Trophoblast cell (in vitro differentiated cells and primary cell): ENCODE data around the gene RTN4.

ENCODE experiments used
- DNase-seq, 2 donors: peaks; one replicate each; pipeline ENCODE4 v3.0.0-alpha.2; 2016
- H2AFZ ChIP-seq: 2 replicates; pipeline ENCODE4 v1.6.1; 2013; ENCODE audit warnings: low read length, moderate library complexity, mild to moderate bottlenecking; ENCODE audit not compliant: insufficient read depth, poor library complexity
- H2AK5ac ChIP-seq: 2 replicates; pipeline ENCODE4 v1.6.1; 2013; ENCODE audit warnings: mild to moderate bottlenecking, low read length
- H2BK120ac ChIP-seq: 2 replicates; pipeline ENCODE4 v1.6.1; 2013; ENCODE audit warnings: low read length, mild to moderate bottlenecking, moderate library complexity; ENCODE audit not compliant: insufficient read depth, poor library complexity
- H2BK12ac ChIP-seq: 2 replicates; pipeline ENCODE4 v1.6.1; 2013; ENCODE audit warnings: mild to moderate bottlenecking, low read length, moderate library complexity
- H2BK5ac ChIP-seq: 2 replicates; pipeline ENCODE4 v1.6.1; 2013; ENCODE audit warnings: low read length, low read depth, moderate library complexity, mild to moderate bottlenecking; ENCODE audit not compliant: poor library complexity
- H3K14ac ChIP-seq: 2 replicates; pipeline ENCODE4 v1.6.1; 2013; ENCODE audit warnings: mild to moderate bottlenecking, low read length
- H3K18ac ChIP-seq: 2 replicates; pipeline ENCODE4 v1.6.1; 2013; ENCODE audit warnings: mild to moderate bottlenecking, low read length
- H3K23ac ChIP-seq: 2 replicates; pipeline ENCODE4 v1.6.1; 2013; ENCODE audit warnings: low read length
- H3K27ac ChIP-seq: 2 replicates; pipeline ENCODE4 v1.5.1; 2013; ENCODE audit warnings: low read depth, mild to moderate bottlenecking, inconsistent platforms, low read length, moderate library complexity
- H3K27me3 ChIP-seq: 2 replicates; pipeline ENCODE4 v1.6.1; 2013; ENCODE audit warnings: inconsistent platforms, mild to moderate bottlenecking, low read length, moderate library complexity; ENCODE audit not compliant: insufficient read depth
- H3K36me3 ChIP-seq, 2 experiments: 1 replicate in 1 of 2; 2 replicates in 1 of 2; pipeline ENCODE4 v1.6.1; 2013; ENCODE audit warnings: low read length in 2 of 2, mild to moderate bottlenecking in 2 of 2, moderate library complexity in 1 of 2; ENCODE audit not compliant: insufficient read depth in 2 of 2, control insufficient read depth in 1 of 2
- H3K4ac ChIP-seq: 2 replicates; pipeline ENCODE4 v1.6.1; 2013; ENCODE audit warnings: low read depth, mild to moderate bottlenecking, low read length, moderate library complexity
- H3K4me1 ChIP-seq, 2 experiments: 1 replicate in 1 of 2; 2 replicates in 1 of 2; pipeline ENCODE4 v1.6.1; 2013; ENCODE audit warnings: low read length in 2 of 2, mild to moderate bottlenecking in 2 of 2, moderate library complexity in 1 of 2; ENCODE audit not compliant: insufficient read depth in 2 of 2, control insufficient read depth in 1 of 2
- H3K4me2 ChIP-seq: 2 replicates; pipeline ENCODE4 v1.6.1; 2013; ENCODE audit warnings: inconsistent platforms, mild to moderate bottlenecking, low read length, moderate library complexity
- H3K4me3 ChIP-seq: 2 replicates; pipeline ENCODE4 v1.5.1; 2013; ENCODE audit warnings: mild to moderate bottlenecking, low read depth, low read length, inconsistent platforms
- H3K79me1 ChIP-seq: one replicate; pipeline ENCODE4 v1.6.1; 2013; ENCODE audit warnings: low read length
- H3K79me2 ChIP-seq: 2 replicates; pipeline ENCODE4 v1.6.1; 2013; ENCODE audit warnings: low read length, mild to moderate bottlenecking; ENCODE audit not compliant: control insufficient read depth, insufficient read depth, poor library complexity
- H3K9ac ChIP-seq: 2 replicates; pipeline ENCODE4 v1.6.1; 2013; ENCODE audit warnings: mild to moderate bottlenecking, low read length
- H3K9me3 ChIP-seq: 2 replicates; pipeline ENCODE4 v1.6.1; 2013; ENCODE audit warnings: low read depth, mild to moderate bottlenecking, control low read depth, inconsistent platforms, low read length; ENCODE audit not compliant: insufficient read depth
- H4K12ac ChIP-seq: 2 replicates; pipeline ENCODE4 v1.6.1; 2013; ENCODE audit warnings: low read depth, mild to moderate bottlenecking, low read length, moderate library complexity
- H4K8ac ChIP-seq: 2 replicates; pipeline ENCODE4 v1.6.1; 2013; ENCODE audit warnings: low read depth, mild to moderate bottlenecking, low read length, moderate library complexity
- H4K91ac ChIP-seq: one replicate; pipeline ENCODE4 v1.6.1; 2013; ENCODE audit warnings: low read depth, mild to moderate bottlenecking, low read length, moderate library complexity
- WGBS: extraction: QIAGEN DNeasy Blood & Tissue Kit; methylation state at CpG from one replicate; pipeline ENCODE4 v1.1.7; 2013; ENCODE audit warnings: missing lambda C conversion rate; ENCODE audit not compliant: insufficient read length, insufficient coverage; ENCODE audit errors: extremely low coverage; 5-methylcytosine and 5-hydroxymethylcytosine counted together

RTN4 gene

DNA sequence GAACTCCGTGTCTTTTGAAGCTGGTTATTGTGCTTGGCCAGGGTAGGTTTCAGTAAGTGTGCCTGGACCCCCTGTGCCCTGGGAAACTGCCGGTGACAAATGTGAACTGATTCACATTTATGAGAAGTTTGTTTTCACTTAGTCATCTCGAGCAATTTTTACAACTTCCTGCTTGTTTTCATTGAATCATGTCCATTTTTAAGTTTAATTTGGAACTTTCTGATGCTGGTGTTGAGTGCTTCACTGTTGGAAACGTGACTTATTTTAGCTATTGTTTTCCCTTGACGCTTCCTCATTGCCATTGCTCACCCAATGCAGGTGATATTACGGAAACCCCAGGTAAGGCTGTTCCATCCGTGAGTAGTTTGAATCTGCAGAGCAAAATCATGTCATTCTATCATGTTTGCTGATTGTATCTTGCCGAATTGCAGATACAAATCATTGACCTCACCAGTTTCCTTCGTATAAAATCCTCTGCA, 97.2 kb downstream of the RTN4 start:
- H3K27ac ChIP-seq = no peak overlapping the region
- no peaks in the 10 kb centered on the region for H3K4me1 ChIP-seq
- no peak overlapping the region for H4K91ac ChIP-seq
- no peaks in the 10 kb centered on the region for H3K79me2 ChIP-seq
- no peak overlapping the region for H2BK12ac ChIP-seq
- no peak overlapping the region for H3K18ac ChIP-seq
- H2AFZ ChIP-seq = no peak overlapping the region
- H3K9me3 ChIP-seq = no peaks in the 10 kb centered on the region
- no peak overlapping the region for H3K4ac ChIP-seq
- H4K12ac ChIP-seq = no peak overlapping the region
- no peak overlapping the region for H3K4me3 ChIP-seq
- no peak overlapping the region for H4K8ac ChIP-seq
- no peak overlapping the region for H2BK5ac ChIP-seq
- no CpG with 5 or more reads among the region's 9 CpGs for WGBS
- H3K23ac ChIP-seq = no peak overlapping the region
- no peak overlapping the region for H2BK120ac ChIP-seq
- DNase-seq = no peak
- H3K27me3 ChIP-seq = no peaks in the 10 kb centered on the region
- no peak overlapping the region for H3K4me2 ChIP-seq
- no peaks in the 10 kb centered on the region for H3K36me3 ChIP-seq
- no peak overlapping the region for H3K9ac ChIP-seq
- H3K79me1 ChIP-seq = no peaks in the 10 kb centered on the region
- H2AK5ac ChIP-seq = no peak overlapping the region
- no peak overlapping the region for H3K14ac ChIP-seq

DNA sequence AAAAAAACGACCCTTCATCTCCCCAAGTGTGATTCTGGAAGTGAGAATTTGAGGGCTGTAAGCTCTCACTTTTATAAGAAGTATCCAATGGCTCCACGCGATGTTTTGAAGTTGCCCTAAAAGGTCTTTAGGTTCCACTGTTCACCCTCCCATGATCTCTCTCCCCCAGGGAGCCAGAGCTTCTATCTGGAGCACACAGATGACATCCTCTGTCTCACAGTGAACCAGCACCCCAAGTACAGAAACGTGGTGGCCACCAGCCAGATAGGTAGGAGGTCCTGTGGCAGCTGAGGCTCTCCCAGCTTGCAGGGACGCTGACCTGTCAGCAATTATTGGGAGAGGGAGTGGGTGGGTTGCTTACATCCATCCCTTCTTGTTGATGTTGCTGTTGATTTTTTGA, 97.8 kb downstream of the RTN4 start:
- Histone ChIP-seq H2AK5ac (no peak overlapping the region), H3K4me2 (no peak overlapping the region), H3K14ac (no peak overlapping the region), H3K27ac (no peak overlapping the region), H4K91ac (no peak overlapping the region), H2AFZ (no peak overlapping the region), H3K4me1 (no peaks in the 10 kb centered on the region), H4K12ac (no peak overlapping the region), H3K18ac (no peak overlapping the region), H3K36me3 (no peaks in the 10 kb centered on the region), H2BK12ac (no peak overlapping the region), H3K9me3 (no peaks in the 10 kb centered on the region), H2BK120ac (no peak overlapping the region), H3K4ac (no peak overlapping the region), H2BK5ac (no peak overlapping the region), H3K79me1 (no peaks in the 10 kb centered on the region), H3K23ac (no peak overlapping the region), H3K79me2 (no peaks in the 10 kb centered on the region), H3K4me3 (no peak overlapping the region), H4K8ac (no peak overlapping the region), H3K9ac (no peak overlapping the region), H3K27me3 (no peaks in the 10 kb centered on the region)
- no peak for DNase-seq
- no CpG with 5 or more reads among the region's 5 CpGs for whole genome bisulfite sequencing

DNA sequence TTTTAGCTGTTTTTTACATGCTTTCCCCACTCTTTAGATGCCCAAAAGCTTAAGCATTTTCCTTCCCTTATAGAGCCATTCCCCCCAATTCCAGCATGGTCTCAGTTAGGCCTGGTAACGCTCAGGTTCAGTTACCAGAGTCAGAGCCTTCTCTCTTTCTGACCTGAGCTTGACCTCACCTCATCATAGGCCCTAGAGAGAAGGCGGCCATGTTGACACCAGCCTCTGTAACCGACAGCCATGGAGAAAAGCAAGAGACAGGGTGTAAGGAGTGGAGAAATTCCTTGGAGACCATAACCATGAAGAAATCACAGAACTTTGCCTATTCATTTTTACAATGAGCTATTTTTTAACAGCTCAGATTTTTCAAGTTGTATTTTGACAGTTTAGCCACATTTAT, 99.4 kb downstream of the RTN4 start:
- WGBS = no CpG with 5 or more reads among the region's 3 CpGs
- Histone ChIP-seq H2BK120ac (no peak overlapping the region), H3K9me3 (no peaks in the 10 kb centered on the region)

DNA sequence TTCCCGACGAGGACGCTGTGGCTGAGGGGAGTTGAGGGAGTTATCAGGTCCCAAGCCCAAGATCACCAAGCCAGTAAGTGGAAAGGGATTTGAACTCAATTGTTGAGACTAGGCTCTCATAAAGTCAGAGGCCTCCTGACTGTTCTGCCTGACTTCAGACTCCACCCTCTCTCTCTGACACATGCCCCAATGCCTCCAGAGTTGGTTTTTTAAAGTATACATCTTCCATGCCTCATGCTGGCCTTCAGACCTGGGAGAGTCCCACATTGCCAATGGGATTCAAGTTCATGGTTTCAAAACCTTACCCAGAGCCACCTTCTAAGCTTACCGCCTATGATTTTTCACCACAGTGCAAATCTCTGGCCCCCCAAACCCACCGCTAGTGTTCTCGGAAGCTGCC, 100.8 kb downstream of the RTN4 start:
- no CpG with 5 or more reads among the region's 6 CpGs for WGBS
- no peak overlapping the region for H2BK5ac ChIP-seq

More for the DNA sequence above, 99.4 kb downstream of the RTN4 start:
- H2BK12ac ChIP-seq = no peak overlapping the region
- no peaks in the 10 kb centered on the region for H3K36me3 ChIP-seq
- no peak overlapping the region for H3K9ac ChIP-seq
- H3K18ac ChIP-seq = no peak overlapping the region
- H2AFZ ChIP-seq = no peak overlapping the region
- no peaks in the 10 kb centered on the region for H3K79me1 ChIP-seq
- H3K23ac ChIP-seq = no peak overlapping the region
- H3K4me2 ChIP-seq = no peak overlapping the region
- no peaks in the 10 kb centered on the region for H3K4me1 ChIP-seq
- no peak overlapping the region for H4K91ac ChIP-seq
- no peak overlapping the region for H2AK5ac ChIP-seq
- no peak overlapping the region for H4K8ac ChIP-seq
- no peak for DNase-seq
- H4K12ac ChIP-seq = no peak overlapping the region
- H3K4ac ChIP-seq = no peak overlapping the region
- H3K27me3 ChIP-seq = no peaks in the 10 kb centered on the region
- H3K4me3 ChIP-seq = no peak overlapping the region
- no peaks in the 10 kb centered on the region for H3K79me2 ChIP-seq
- no peak overlapping the region for H3K27ac ChIP-seq
- no peak overlapping the region for H2BK5ac ChIP-seq
- no peak overlapping the region for H3K14ac ChIP-seq

More for the DNA sequence above, 100.8 kb downstream of the RTN4 start:
- H2BK12ac ChIP-seq = no peak overlapping the region
- H3K79me1 ChIP-seq = no peaks in the 10 kb centered on the region
- H2AFZ ChIP-seq = no peak overlapping the region
- no peaks in the 10 kb centered on the region for H3K79me2 ChIP-seq
- H3K27ac ChIP-seq = no peak overlapping the region
- no peak overlapping the region for H2BK120ac ChIP-seq
- no peaks in the 10 kb centered on the region for H3K9me3 ChIP-seq
- no peak overlapping the region for H3K4me3 ChIP-seq
- no peak overlapping the region for H4K12ac ChIP-seq
- H3K36me3 ChIP-seq = no peaks in the 10 kb centered on the region
- H3K4me2 ChIP-seq = no peak overlapping the region
- no peak overlapping the region for H2AK5ac ChIP-seq
- no peak overlapping the region for H3K18ac ChIP-seq
- no peak overlapping the region for H4K8ac ChIP-seq
- no peak overlapping the region for H4K91ac ChIP-seq
- no peak overlapping the region for H3K23ac ChIP-seq
- no peak overlapping the region for H3K14ac ChIP-seq
- no peak overlapping the region for H3K4ac ChIP-seq
- H3K27me3 ChIP-seq = no peaks in the 10 kb centered on the region
- DNase-seq = no peak
- H3K4me1 ChIP-seq = no peaks in the 10 kb centered on the region
- H3K9ac ChIP-seq = no peak overlapping the region
